B cell (primary cell): ENCODE measurements around the gene AKAP8. TPM values are rescaled to one million over a fixed set of nuclear protein-coding genes. Genes with fewer than 3 reads are reported as not detected.

Experiments
- ATAC-seq: fragments of 200-7000 bp; cut with Tn5 transposase; one replicate; pipeline ENCODE4 v1.10.0; 2021; ENCODE audit warnings: low read depth, mild to moderate bottlenecking, moderate number of reproducible peaks, moderate library complexity
- CTCF ChIA-PET: fragments of 350-600 bp; sonication (Branson Sonifier 250); formaldehyde crosslinking; loops from one replicate; lab custom pipeline; 2021; ENCODE audit warnings: antibody characterized with exemption, inconsistent platforms; lab: Charles Lee
- POLR2A ChIA-PET: fragments of 350-600 bp; sonication (Branson Sonifier 250); formaldehyde crosslinking; loops from one replicate; lab custom pipeline; 2021; ENCODE audit warnings: antibody characterized with exemption; lab: Charles Lee
- DNase-seq: peaks from one replicate; pipeline ENCODE4 v3.0.0; 2013
- H2AFZ ChIP-seq: 2 replicates; pipeline ENCODE4 v1.6.1; 2012; ENCODE audit warnings: mild to moderate bottlenecking, low read depth, low read length; ENCODE audit not compliant: insufficient read depth, poor library complexity, severe bottlenecking
- H3K27ac ChIP-seq, 2 donors: 1 replicate in 1 of 2; 2 replicates in 1 of 2; pipeline ENCODE4 v1.5.1; 2012 to 2013; ENCODE audit warnings: low read length in 2 of 2, mild to moderate bottlenecking in 2 of 2, moderate library complexity in 1 of 2
- H3K27me3 ChIP-seq, 4 experiments: fragments of 200-600 bp in 1 of 4; sonication (generic) in 1 of 4; replicated peaks in 1 of 4; 1 replicate in 2 of 4; 2 replicates in 2 of 4; pipeline versions ENCODE4 v1.6.1 to v1.7.0; 2013 to 2016; ENCODE audit warnings: low read length in 3 of 4, mild to moderate bottlenecking in 2 of 4, mixed read lengths in 1 of 4, moderate library complexity in 1 of 4; ENCODE audit not compliant: insufficient read depth in 4 of 4, control insufficient read depth in 3 of 4; ENCODE audit errors: control extremely low read depth in 1 of 4
- H3K36me3 ChIP-seq, 2 experiments: replicated peaks in 1 of 2; 1 replicate in 1 of 2; 2 replicates in 1 of 2; pipeline versions ENCODE4 v1.6.1 to v1.7.1; 2013; ENCODE audit warnings: low read length in 1 of 2; ENCODE audit not compliant: insufficient read depth in 2 of 2, control insufficient read depth in 1 of 2; ENCODE audit errors: control extremely low read depth in 1 of 2, extremely low read depth in 1 of 2
- H3K4me1 ChIP-seq, 2 donors: fragments of 200-600 bp in 1 of 2; sonication (generic) in 1 of 2; 1 replicate in 1 of 2; 2 replicates in 1 of 2; pipeline versions ENCODE4 v1.5.1 to v1.6.1; 2013 to 2017; ENCODE audit warnings: low read length in 2 of 2; ENCODE audit not compliant: control insufficient read depth in 2 of 2, insufficient read depth in 2 of 2
- H3K4me2 ChIP-seq: replicated peaks from 2 replicates; pipeline ENCODE3; 2012; ENCODE audit warnings: mild to moderate bottlenecking, low read depth, low read length; ENCODE audit not compliant: poor library complexity, severe bottlenecking
- H3K4me3 ChIP-seq, 5 experiments: fragments of 200-600 bp in 1 of 5; sonication (generic) in 1 of 5; 1 replicate in 3 of 5; 2 replicates in 2 of 5; pipeline versions ENCODE4 v1.5.1 to v1.7.0; 2011 to 2016; ENCODE audit warnings: low read length in 4 of 5, mild to moderate bottlenecking in 4 of 5, low read depth in 2 of 5, control low read depth in 1 of 5, moderate library complexity in 1 of 5; ENCODE audit not compliant: insufficient read depth in 1 of 5; ENCODE audit errors: control extremely low read depth in 1 of 5, extremely low read depth in 1 of 5
- H3K79me2 ChIP-seq: fragments of 200-600 bp; sonication (generic); one replicate; pipeline ENCODE4 v1.6.0; 2016; ENCODE audit warnings: low read length; ENCODE audit not compliant: control insufficient read depth, insufficient read depth
- H3K9ac ChIP-seq: fragments of 200-600 bp; sonication (generic); 2 replicates; pipeline ENCODE4 v1.6.1; 2017; ENCODE audit warnings: mild to moderate bottlenecking, low read length, moderate library complexity
- H3K9me3 ChIP-seq, 3 donors: one replicate each; pipeline versions ENCODE4 v1.6.1 to v1.7.1; 2013; ENCODE audit warnings: low read length in 2 of 3; ENCODE audit not compliant: control insufficient read depth in 2 of 3, insufficient read depth in 1 of 3; ENCODE audit errors: control extremely low read depth in 1 of 3
- H4K20me1 ChIP-seq: 2 replicates; pipeline ENCODE4 v1.6.0; 2012; ENCODE audit warnings: mild to moderate bottlenecking, low read length; ENCODE audit not compliant: insufficient read depth, control insufficient read depth, poor library complexity, severe bottlenecking
- H3K27ac Mint-ChIP-seq: one replicate; pipeline ENCODE4 v1.8.0; 2021; ENCODE audit warnings: mixed read lengths
- H3K27me3 Mint-ChIP-seq: one replicate; pipeline ENCODE4 v1.8.0; 2021; ENCODE audit warnings: mixed read lengths
- H3K4me1 Mint-ChIP-seq: one replicate; pipeline ENCODE4 v1.8.0; 2021; ENCODE audit warnings: mixed read lengths
- H3K4me3 Mint-ChIP-seq: one replicate; pipeline ENCODE4 v1.8.0; 2021; ENCODE audit warnings: mixed read lengths
- H3K9me3 Mint-ChIP-seq: one replicate; pipeline ENCODE4 v1.8.0; 2022; ENCODE audit warnings: mixed read lengths; ENCODE audit not compliant: insufficient read depth
- EZH2 ChIP-seq: IDR thresholded peaks from 2 replicates; pipeline ENCODE4 v1.6.1; 2012; ENCODE audit warnings: borderline replicate concordance, low read depth, mild to moderate bottlenecking, moderate library complexity, low read length; ENCODE audit not compliant: insufficient read depth, poor library complexity, severe bottlenecking
- WGBS: methylation state at CpG from one replicate; pipeline ENCODE4 v1.1.5; 2013; ENCODE audit warnings: missing lambda C conversion rate; ENCODE audit not compliant: insufficient coverage; 5-methylcytosine and 5-hydroxymethylcytosine counted together
- intact Hi-C: fragments of 100-400 bp; cut with micrococcal nuclease; formaldehyde crosslinking; loops from one replicate; pipeline ENCODE4 v1.10.0; 2022
- polyA plus RNA-seq: library from polyadenylated mRNA; depleted of rRNA; stranded (reverse); fragments of >200 nt; gene quantifications from 2 replicates; pipeline ENCODE4 v1.2.3, GENCODE V29; 2012
- total RNA-seq, 2 donors: library from RNA; stranded (reverse); fragments of 120-200 nt in 1 of 2; gene quantifications; 1 replicate in 1 of 2; 2 replicates in 1 of 2; pipeline versions ENCODE4 v1.2.3 to v1.2.4, GENCODE V29; 2013 to 2022
- TF ChIP-seq, protein P1 (sequence below): fragments of 200-600 bp; IDR thresholded peaks from one replicate; pipeline ENCODE4 v1.8.0; 2022; ENCODE audit warnings: antibody characterized with exemption, mild to moderate bottlenecking

AKAP8 gene
- total and polyA plus RNA-seq, 2 donors (not counting 1 experiment from before 2014, with no cell fraction given) = 30.0 to 84.8 TPM

- intact Hi-C loops = loop anchor here (5.0 kb wide), 2 partner anchors 155 to 205 kb away; a partner anchor contains a TSS
- Histone ChIP-seq H3K4me3 (peak within 1 kb of the TSS; percentile 78 to 99 (median 85)), H4K20me1 (peaks cover 35% of the 10 kb centered on the region), H2AFZ (peak within 1 kb of the TSS; percentile 51), H3K9ac (peak within 1 kb of the TSS; percentile 97), H3K9me3 (peaks cover 0 to 3% (median 0%) of the 10 kb centered on the region in 3 donors), H3K36me3 (peaks cover 0 to 7% of the 10 kb centered on the region in 2 experiments), H3K27me3 (no peaks in the 10 kb centered on the region), H3K27ac (peak within 1 kb of the TSS; percentile 92 to 96), H3K79me2 (peaks cover 84% of the 10 kb centered on the region), H3K4me2 (peak within 1 kb of the TSS; percentile 99), H3K4me1 (peaks cover 42 to 62% of the 10 kb centered on the region in 2 donors)
- ATAC-seq (peak; percentile 37), DNase-seq (peak; percentile 89)
- Mint-ChIP-seq H3K9me3 (no peaks in the 10 kb centered on the region), H3K4me3 (peak within 1 kb of the TSS; percentile 97), H3K27me3 (no peaks in the 10 kb centered on the region), H3K4me1 (peaks cover 52% of the 10 kb centered on the region), H3K27ac (peak within 1 kb of the TSS; percentile 96)
- WGBS = under 1% methylated on average over 77 of the region's 81 CpGs
- POLR2A ChIA-PET = interaction anchor here (0.9 to 2.8 kb wide), 4 partner anchors 15 to 65 kb away, joined by 3 to 58 read pairs (median 8); partner anchors contain the start of gene AKAP8
- CTCF ChIA-PET = interaction anchor here (2.6 kb wide), 2 partner anchors 44 to 47 kb away, joined by 14 to 17 read pairs; partner anchors contain the start of gene AKAP8
- TF ChIP-seq, protein P1, sequence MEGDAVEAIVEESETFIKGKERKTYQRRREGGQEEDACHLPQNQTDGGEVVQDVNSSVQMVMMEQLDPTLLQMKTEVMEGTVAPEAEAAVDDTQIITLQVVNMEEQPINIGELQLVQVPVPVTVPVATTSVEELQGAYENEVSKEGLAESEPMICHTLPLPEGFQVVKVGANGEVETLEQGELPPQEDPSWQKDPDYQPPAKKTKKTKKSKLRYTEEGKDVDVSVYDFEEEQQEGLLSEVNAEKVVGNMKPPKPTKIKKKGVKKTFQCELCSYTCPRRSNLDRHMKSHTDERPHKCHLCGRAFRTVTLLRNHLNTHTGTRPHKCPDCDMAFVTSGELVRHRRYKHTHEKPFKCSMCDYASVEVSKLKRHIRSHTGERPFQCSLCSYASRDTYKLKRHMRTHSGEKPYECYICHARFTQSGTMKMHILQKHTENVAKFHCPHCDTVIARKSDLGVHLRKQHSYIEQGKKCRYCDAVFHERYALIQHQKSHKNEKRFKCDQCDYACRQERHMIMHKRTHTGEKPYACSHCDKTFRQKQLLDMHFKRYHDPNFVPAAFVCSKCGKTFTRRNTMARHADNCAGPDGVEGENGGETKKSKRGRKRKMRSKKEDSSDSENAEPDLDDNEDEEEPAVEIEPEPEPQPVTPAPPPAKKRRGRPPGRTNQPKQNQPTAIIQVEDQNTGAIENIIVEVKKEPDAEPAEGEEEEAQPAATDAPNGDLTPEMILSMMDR = no peak
- no peak for TF ChIP-seq EZH2
Measured at GRCh38 chr19:15332311-15332996, 47.1 kb downstream of the AKAP8 start, which contains the start of gene BRD4. Gene BRD4, minus strand, starts transcription at chr19:15332539. Its CDS starts 59,440 bp downstream, at chr19:15273099.
